Measurements from ENCODE around the gene SLC25A6. TPM values are rescaled to one million over a fixed set of nuclear protein-coding genes. Genes with fewer than 3 reads are reported as not detected.
A peak's percentile ranks its signal among the peaks of the same experiment; 100 is the strongest.

SLC25A6 gene
- total and polyA plus RNA-seq, 2 of the 13 experiments (the other 11 are each of a cell fraction or from before 2014, with no cell fraction given), result 138 to 581 TPM

GRCh38 chrX:1392376-1393068 lies 609 bp upstream of the SLC25A6 start (continued):
- no peak for TF ChIP-seq GTF3A (CRISPR knock-in tag; conservative IDR thresholded peaks at IDR 0.05)
- TF ChIP-seq NR0B2 (CRISPR knock-in tag; IDR thresholded peaks at IDR 0.05), result 0 out of 2 replicates have a peak, but pooled peaks have one; percentile 56
- TF ChIP-seq KLF16 (CRISPR knock-in tag; IDR thresholded peaks at IDR 0.05), result 0 out of 4 replicates have a peak, but pooled peaks of 1 of the 2 experiments have one; percentile 21
- TF ChIP-seq ZSCAN22 (CRISPR knock-in tag; IDR thresholded peaks at IDR 0.05), result no peak
- no peak for TF ChIP-seq ZBTB44 (CRISPR knock-in tag; IDR thresholded peaks at IDR 0.05)
- TF ChIP-seq TOPORS (CRISPR knock-in tag; IDR thresholded peaks at IDR 0.05), result no peak
- TF ChIP-seq CERS6 (CRISPR knock-in tag; IDR thresholded peaks at IDR 0.05), result 0 out of 2 replicates have a peak, but pooled peaks have one; percentile 43
- peak; percentile 32; the same call in 1 of the 2 replicates for TF ChIP-seq GATAD2A (CRISPR knock-in tag; IDR thresholded peaks at IDR 0.05)
- TF ChIP-seq ETV6 (CRISPR knock-in tag; conservative IDR thresholded peaks at IDR 0.05), result 0 out of 2 replicates have a peak, but pooled peaks have one; percentile 39
- TF ChIP-seq YEATS4 (CRISPR knock-in tag; IDR thresholded peaks at IDR 0.05; ENCODE audit: borderline replicate concordance), result peak; percentile 80; the same call in 1 of the 2 replicates
- TF ChIP-seq IRX3 (CRISPR knock-in tag; IDR thresholded peaks at IDR 0.05; ENCODE audit: borderline replicate concordance, low read depth), result no peak; the same call in 1 of the 2 replicates
- no peak for TF ChIP-seq STAT6 (CRISPR knock-in tag; IDR thresholded peaks at IDR 0.05; ENCODE audit: borderline replicate concordance)
- TF ChIP-seq SALL1 (CRISPR knock-in tag; IDR thresholded peaks at IDR 0.05), result peak; percentile 18; the same call in 1 of the 2 replicates
- peak; percentile 80 for TF ChIP-seq SRSF4 (IDR thresholded peaks at IDR 0.05; ENCODE audit: low read depth, low read length, poor library complexity, severe bottlenecking)
- peak; percentile 81; the same call in 1 of the 2 replicates for TF ChIP-seq ZNF431 (CRISPR knock-in tag; IDR thresholded peaks at IDR 0.05; ENCODE audit: borderline replicate concordance, low read depth)
- peak; percentile 33; the same call in 1 of the 2 replicates for TF ChIP-seq RFXAP (CRISPR knock-in tag; IDR thresholded peaks at IDR 0.05; ENCODE audit: borderline replicate concordance)
- TF ChIP-seq ZNF772 (CRISPR knock-in tag; IDR thresholded peaks at IDR 0.05), result no peak
- TF ChIP-seq KAT8 (CRISPR knock-in tag; IDR thresholded peaks at IDR 0.05), result peak; percentile 16; the same call in 1 of the 2 replicates
- no peak for TF ChIP-seq ZBTB49 (CRISPR knock-in tag; IDR thresholded peaks at IDR 0.05; ENCODE audit: borderline replicate concordance)
- peak; percentile 80 for TF ChIP-seq ZC3H4 (CRISPR knock-in tag; IDR thresholded peaks at IDR 0.05; ENCODE audit: borderline replicate concordance)
- peak; percentile 78 for TF ChIP-seq ZNF563 (CRISPR knock-in tag; IDR thresholded peaks at IDR 0.05)
